ENCODE results near the gene ORC5. TPM values are rescaled to one million over a fixed set of nuclear protein-coding genes. Genes with fewer than 3 reads are reported as not detected.
A peak's percentile ranks its signal among the peaks of the same experiment; 100 is the strongest.
"Not testable (repeated sequence)": the region's sequence is repeated elsewhere in the genome, so short reads cannot be mapped to it uniquely, and the experiment has no call there.

The ORC5 gene
- total RNA-seq, 1 experiment from 2014 or later = 50.8 TPM

GRCh38 chr7:104240401-104240800 lies 32.6 kb upstream of the ORC5 start:
- H3K79me2 ChIP-seq (ENCODE audit: low read length) = no peaks in the 10 kb centered on the region
- H3K9ac ChIP-seq (ENCODE audit: low read length) = no peak overlapping the region
- no peak overlapping the region for H3K4me2 ChIP-seq (ENCODE audit: low read depth, low read length, poor library complexity, severe bottlenecking)
- no peak overlapping the region for H3K27ac ChIP-seq (ENCODE audit: low read length)
- H3K4me1 ChIP-seq (ENCODE audit: low read length) = no peaks in the 10 kb centered on the region
- H4K20me1 ChIP-seq (ENCODE audit: insufficient read depth, low read depth, low read length) = no peaks in the 10 kb centered on the region
- no peaks in the 10 kb centered on the region for H3K27me3 ChIP-seq (ENCODE audit: low read length)
- no peaks in the 10 kb centered on the region for H3K36me3 ChIP-seq (ENCODE audit: insufficient read depth, low read length)
- no peak overlapping the region for H3K4me3 ChIP-seq (ENCODE audit: low read length)
- no peaks in the 10 kb centered on the region for H3K9me3 ChIP-seq (ENCODE audit: low read length)
- no peak overlapping the region for H2AFZ ChIP-seq (ENCODE audit: low read length)
- no peak for DNase-seq
- H3K9me2 ChIP-seq (replicated peaks; ENCODE audit: insufficient read depth, low read length) = no peaks in the 10 kb centered on the region

GRCh38 chr7:104234990-104235389 lies 27.2 kb upstream of the ORC5 start:
- not testable (repeated sequence) for H3K4me1 ChIP-seq (ENCODE audit: low read length); H3K79me2 ChIP-seq (ENCODE audit: low read length)

GRCh38 chr7:104231054-104232046 lies 23.5 kb upstream of the ORC5 start:
- no peak overlapping the region for H3K4me2 ChIP-seq (ENCODE audit: low read depth, low read length, poor library complexity, severe bottlenecking)
- no peaks in the 10 kb centered on the region for H3K27me3 ChIP-seq (ENCODE audit: low read length)
- H4K20me1 ChIP-seq (ENCODE audit: insufficient read depth, low read depth, low read length) = no peaks in the 10 kb centered on the region
- H3K9me3 ChIP-seq (ENCODE audit: low read length) = no peaks in the 10 kb centered on the region
- no peak overlapping the region for H2AFZ ChIP-seq (ENCODE audit: low read length)
- no peak overlapping the region for H3K9ac ChIP-seq (ENCODE audit: low read length)
- H3K27ac ChIP-seq (ENCODE audit: low read length) = no peak overlapping the region
- H3K4me1 ChIP-seq (ENCODE audit: low read length) = no peaks in the 10 kb centered on the region
- H3K9me2 ChIP-seq (replicated peaks; ENCODE audit: insufficient read depth, low read length) = no peaks in the 10 kb centered on the region
- DNase-seq = peak; percentile 79
- no peaks in the 10 kb centered on the region for H3K79me2 ChIP-seq (ENCODE audit: low read length)
- no peak overlapping the region for H3K4me3 ChIP-seq (ENCODE audit: low read length)
- H3K36me3 ChIP-seq (ENCODE audit: insufficient read depth, low read length) = no peaks in the 10 kb centered on the region

More at GRCh38 chr7:104234990-104235389, 27.2 kb upstream of the ORC5 start:
- DNase-seq; H3K27ac ChIP-seq (ENCODE audit: low read length); H3K4me3 ChIP-seq (ENCODE audit: low read length); H3K36me3 ChIP-seq (ENCODE audit: insufficient read depth, low read length); H4K20me1 ChIP-seq (ENCODE audit: insufficient read depth, low read depth, low read length); H3K4me2 ChIP-seq (ENCODE audit: low read depth, low read length, poor library complexity, severe bottlenecking); H3K27me3 ChIP-seq (ENCODE audit: low read length); H3K9ac ChIP-seq (ENCODE audit: low read length); H2AFZ ChIP-seq (ENCODE audit: low read length); H3K9me2 ChIP-seq (replicated peaks; ENCODE audit: insufficient read depth, low read length); H3K9me3 ChIP-seq (ENCODE audit: low read length): not testable (repeated sequence)

DNA sequence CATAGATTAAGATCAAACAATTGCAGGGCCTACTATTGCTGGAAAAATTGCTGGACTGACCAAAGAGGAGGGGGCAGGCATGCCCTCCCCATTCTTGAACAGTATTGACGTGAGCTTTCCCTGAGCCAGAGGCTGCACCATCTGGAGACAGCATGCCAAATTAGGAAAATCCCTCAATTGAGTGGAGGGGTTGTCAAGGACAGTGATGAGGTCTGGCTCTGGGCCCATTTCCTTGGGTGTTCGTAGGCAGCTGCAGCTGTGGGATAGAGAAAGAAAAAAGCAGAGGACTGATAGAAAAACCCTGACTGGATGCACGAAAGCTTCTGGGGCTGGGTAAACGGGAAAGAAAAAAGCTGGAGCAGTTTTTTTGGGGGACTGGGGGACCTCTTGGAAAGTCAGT lies 22.8 kb upstream of the ORC5 start:
- Histone ChIP-seq H3K27ac (ENCODE audit: low read length) (no peak overlapping the region), H4K20me1 (ENCODE audit: insufficient read depth, low read depth, low read length) (no peaks in the 10 kb centered on the region), H3K4me3 (ENCODE audit: low read length) (no peak overlapping the region), H3K9me2 (replicated peaks; ENCODE audit: insufficient read depth, low read length) (no peaks in the 10 kb centered on the region), H3K36me3 (ENCODE audit: insufficient read depth, low read length) (no peaks in the 10 kb centered on the region), H3K4me1 (ENCODE audit: low read length) (no peaks in the 10 kb centered on the region), H3K79me2 (ENCODE audit: low read length) (no peaks in the 10 kb centered on the region), H3K4me2 (ENCODE audit: low read depth, low read length, poor library complexity, severe bottlenecking) (no peak overlapping the region), H3K9me3 (ENCODE audit: low read length) (no peaks in the 10 kb centered on the region), H2AFZ (ENCODE audit: low read length) (no peak overlapping the region), H3K9ac (ENCODE audit: low read length) (no peak overlapping the region), H3K27me3 (ENCODE audit: low read length) (no peaks in the 10 kb centered on the region)
- no peak for DNase-seq

DNA sequence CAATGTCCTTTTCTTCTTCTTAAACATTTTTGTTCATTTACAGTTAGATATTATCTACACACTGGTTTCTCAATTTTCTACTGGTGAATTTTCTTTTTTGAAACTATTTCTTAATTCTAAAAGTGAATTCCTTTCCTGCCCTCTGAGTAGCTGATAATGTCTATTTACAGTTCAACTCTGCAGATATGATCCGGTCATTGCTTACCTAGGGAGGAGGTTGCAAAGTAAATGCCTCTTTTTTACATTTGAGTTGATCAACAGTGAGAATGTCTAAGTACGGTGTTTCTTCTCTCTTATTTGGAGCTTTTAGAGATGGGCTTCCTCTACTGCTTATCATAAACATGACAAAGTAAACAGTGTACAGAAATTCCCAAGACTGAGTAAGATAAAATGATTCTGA lies 20.6 kb upstream of the ORC5 start:
- no peaks in the 10 kb centered on the region; the same call in 1 of the 2 replicates for H3K27me3 ChIP-seq (ENCODE audit: low read length)
- no peaks in the 10 kb centered on the region for H3K9me3 ChIP-seq (ENCODE audit: low read length)
- H3K9ac ChIP-seq (ENCODE audit: low read length) = no peak overlapping the region
- no peaks in the 10 kb centered on the region for H4K20me1 ChIP-seq (ENCODE audit: insufficient read depth, low read depth, low read length)
- no peak overlapping the region for H2AFZ ChIP-seq (ENCODE audit: low read length)
- H3K4me2 ChIP-seq (ENCODE audit: low read depth, low read length, poor library complexity, severe bottlenecking) = no peak overlapping the region
- H3K79me2 ChIP-seq (ENCODE audit: low read length) = no peaks in the 10 kb centered on the region
- H3K4me1 ChIP-seq (ENCODE audit: low read length) = no peaks in the 10 kb centered on the region
- no peak overlapping the region for H3K4me3 ChIP-seq (ENCODE audit: low read length)
- H3K9me2 ChIP-seq (replicated peaks; ENCODE audit: insufficient read depth, low read length) = no peaks in the 10 kb centered on the region
- H3K27ac ChIP-seq (ENCODE audit: low read length) = no peak overlapping the region
- no peaks in the 10 kb centered on the region for H3K36me3 ChIP-seq (ENCODE audit: insufficient read depth, low read length)
- DNase-seq = no peak

GRCh38 chr7:104225451-104225850 lies 17.6 kb upstream of the ORC5 start:
- no peaks in the 10 kb centered on the region for H3K4me1 ChIP-seq (ENCODE audit: low read length)
- no peaks in the 10 kb centered on the region; the same call in 1 of the 2 replicates for H3K9me3 ChIP-seq (ENCODE audit: low read length)
- H3K9me2 ChIP-seq (replicated peaks; ENCODE audit: insufficient read depth, low read length) = no peaks in the 10 kb centered on the region
- H3K4me3 ChIP-seq (ENCODE audit: low read length) = no peak overlapping the region
- no peak overlapping the region for H2AFZ ChIP-seq (ENCODE audit: low read length)
- no peaks in the 10 kb centered on the region for H4K20me1 ChIP-seq (ENCODE audit: insufficient read depth, low read depth, low read length)
- no peak overlapping the region for H3K4me2 ChIP-seq (ENCODE audit: low read depth, low read length, poor library complexity, severe bottlenecking)
- H3K27ac ChIP-seq (ENCODE audit: low read length) = no peak overlapping the region
- DNase-seq = no peak
- H3K79me2 ChIP-seq (ENCODE audit: low read length) = no peaks in the 10 kb centered on the region
- peaks cover 3% of the 10 kb centered on the region; the same call in 1 of the 2 replicates for H3K27me3 ChIP-seq (ENCODE audit: low read length)
- no peak overlapping the region for H3K9ac ChIP-seq (ENCODE audit: low read length)
- no peaks in the 10 kb centered on the region for H3K36me3 ChIP-seq (ENCODE audit: insufficient read depth, low read length)

- no peaks in the 10 kb centered on the region for H3K36me3 ChIP-seq (ENCODE audit: insufficient read depth, low read length)
- H3K9me3 ChIP-seq (ENCODE audit: low read length) = no peaks in the 10 kb centered on the region
- no peak overlapping the region for H3K27ac ChIP-seq (ENCODE audit: low read length)
- DNase-seq = no peak
- no peak overlapping the region for H3K4me3 ChIP-seq (ENCODE audit: low read length)
- no peaks in the 10 kb centered on the region for H3K4me1 ChIP-seq (ENCODE audit: low read length)
- H3K9ac ChIP-seq (ENCODE audit: low read length) = no peak overlapping the region
- H3K27me3 ChIP-seq (ENCODE audit: low read length) = no peaks in the 10 kb centered on the region
- H3K79me2 ChIP-seq (ENCODE audit: low read length) = no peaks in the 10 kb centered on the region
- no peaks in the 10 kb centered on the region for H3K9me2 ChIP-seq (replicated peaks; ENCODE audit: insufficient read depth, low read length)
- no peak overlapping the region for H2AFZ ChIP-seq (ENCODE audit: low read length)
- no peaks in the 10 kb centered on the region for H4K20me1 ChIP-seq (ENCODE audit: insufficient read depth, low read depth, low read length)
- H3K4me2 ChIP-seq (ENCODE audit: low read depth, low read length, poor library complexity, severe bottlenecking) = no peak overlapping the region
Measured at GRCh38 chr7:104217620-104218019, 9.8 kb upstream of the ORC5 start.

DNA sequence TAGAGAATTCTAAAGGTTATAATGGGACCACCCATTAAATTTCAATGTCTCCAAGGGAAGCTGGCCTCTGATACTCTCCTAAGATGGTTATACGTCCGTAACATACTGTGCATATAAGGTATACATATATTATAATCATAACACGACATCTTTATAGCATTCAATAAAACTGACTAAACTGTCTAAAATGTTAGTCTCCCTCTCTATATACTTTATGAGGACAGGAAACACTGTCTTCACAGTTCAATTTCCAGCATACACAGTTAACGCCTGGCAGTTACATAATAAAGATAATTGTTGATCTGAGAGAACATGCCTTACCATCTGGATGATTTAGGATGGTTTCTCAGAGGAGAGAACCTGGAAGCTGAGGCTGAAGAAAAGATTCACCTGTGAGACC lies 1.2 kb upstream of the ORC5 start:
- H2AFZ ChIP-seq (ENCODE audit: low read length) = no peak overlapping the region
- no peaks in the 10 kb centered on the region for H3K9me3 ChIP-seq (ENCODE audit: low read length)
- peaks cover 17% of the 10 kb centered on the region for H3K36me3 ChIP-seq (ENCODE audit: insufficient read depth, low read length)
- H3K9ac ChIP-seq (ENCODE audit: low read length) = no peak overlapping the region
- peaks cover 36% of the 10 kb centered on the region for H3K79me2 ChIP-seq (ENCODE audit: low read length)
- no peaks in the 10 kb centered on the region for H3K9me2 ChIP-seq (replicated peaks; ENCODE audit: insufficient read depth, low read length)
- H3K4me2 ChIP-seq (ENCODE audit: low read depth, low read length, poor library complexity, severe bottlenecking) = peak overlapping the region; percentile 90
- no peak for DNase-seq
- no peaks in the 10 kb centered on the region for H4K20me1 ChIP-seq (ENCODE audit: insufficient read depth, low read depth, low read length)
- H3K27ac ChIP-seq (ENCODE audit: low read length) = no peak overlapping the region
- H3K4me3 ChIP-seq (ENCODE audit: low read length) = peak overlapping the region; percentile 88; the same call in 1 of the 2 replicates
- H3K27me3 ChIP-seq (ENCODE audit: low read length) = no peaks in the 10 kb centered on the region
- H3K4me1 ChIP-seq (ENCODE audit: low read length) = peaks cover 19% of the 10 kb centered on the region
